OCI-LY7 (cell line): Measurements from ENCODE around the gene GRB10. TPM values are rescaled to one million over a fixed set of nuclear protein-coding genes. Genes with fewer than 3 reads are reported as not detected.

Experiments
- BruUV-seq: library from RNA; stranded (reverse); fragments of 400-500 nt; replicated peaks from 2 replicates; lab custom pipeline; 2021; lab: Mats Ljungman, UMichigan
- CTCF ChIA-PET: fragments of 300-600 bp; sonication (Branson Sonifier 250); formaldehyde crosslinking; loops from one replicate; lab custom pipeline; 2022; ENCODE audit warnings: antibody characterized with exemption; ENCODE audit not compliant: unreplicated experiment; lab: Charles Lee
- POLR2A ChIA-PET: fragments of 300-600 bp; sonication (Branson Sonifier 250); formaldehyde crosslinking; loops from one replicate; lab custom pipeline; 2022; ENCODE audit warnings: antibody characterized with exemption; lab: Charles Lee
- DNase-seq: peaks from one replicate; pipeline ENCODE4 v3.0.0-alpha.2; 2015; ENCODE audit warnings: low spot score
- H2AFZ ChIP-seq: fragments of 200-600 bp; sonication (generic), shearing (Covaris generic); 2 replicates; pipeline ENCODE4 v1.6.1; 2014; ENCODE audit warnings: mild to moderate bottlenecking, antibody characterized with exemption, low read length, moderate library complexity
- H3K27ac ChIP-seq: fragments of 200-600 bp; sonication (generic); 2 replicates; pipeline ENCODE4 v1.5.1; 2014; ENCODE audit warnings: mixed run types, low read depth, mild to moderate bottlenecking, moderate library complexity, low read length, inconsistent platforms; ENCODE audit not compliant: poor library complexity, severe bottlenecking
- H3K36me3 ChIP-seq: fragments of 200-600 bp; sonication (generic); 2 replicates; pipeline ENCODE4 v1.6.1; 2014; ENCODE audit warnings: mild to moderate bottlenecking, antibody characterized with exemption, low read length, moderate library complexity, mixed read lengths; ENCODE audit not compliant: insufficient read depth
- H3K4me1 ChIP-seq: fragments of 200-600 bp; sonication (generic); 2 replicates; pipeline ENCODE4 v1.5.1; 2014; ENCODE audit warnings: mild to moderate bottlenecking, low read length; ENCODE audit not compliant: insufficient read depth, poor library complexity, severe bottlenecking
- H3K4me2 ChIP-seq: fragments of 200-600 bp; sonication (generic); 2 replicates; pipeline ENCODE4 v1.6.1; 2014; ENCODE audit warnings: mild to moderate bottlenecking, low read length
- H3K4me3 ChIP-seq: fragments of 200-600 bp; sonication (generic); 2 replicates; pipeline ENCODE4 v1.5.1; 2014; ENCODE audit warnings: mild to moderate bottlenecking, low read depth, low read length; ENCODE audit not compliant: poor library complexity, severe bottlenecking
- H3K79me2 ChIP-seq: fragments of 200-600 bp; sonication (generic); 2 replicates; pipeline ENCODE4 v1.6.1; 2016; ENCODE audit warnings: low read depth, mild to moderate bottlenecking, low read length, moderate library complexity, mixed read lengths; ENCODE audit not compliant: insufficient read depth
- H3K9me2 ChIP-seq: fragments of 200-600 bp; sonication (generic); 2 replicates; pipeline ENCODE4 v1.6.1; 2016; ENCODE audit warnings: mild to moderate bottlenecking, low read length, mixed read lengths; ENCODE audit not compliant: insufficient read depth
- H3K9me3 ChIP-seq: fragments of 200-600 bp; sonication (generic); 2 replicates; pipeline ENCODE4 v1.6.1; 2014; ENCODE audit warnings: mild to moderate bottlenecking, mixed run types, low read length, mixed read lengths
- H4K20me1 ChIP-seq: fragments of 200-600 bp; sonication (generic); 2 replicates; pipeline ENCODE4 v1.6.1; 2014; ENCODE audit warnings: mild to moderate bottlenecking, antibody characterized with exemption, low read length, moderate library complexity, mixed read lengths; ENCODE audit not compliant: insufficient read depth
- EZH2phosphoT487 ChIP-seq: fragments of 200-600 bp; sonication (generic); IDR thresholded peaks from 2 replicates; pipeline ENCODE4 v1.6.1; 2018; ENCODE audit warnings: low read depth, borderline replicate concordance, mild to moderate bottlenecking, mixed run types, antibody characterized with exemption, low read length, moderate library complexity, mixed read lengths
- intact Hi-C: fragments of 100-400 bp; cut with micrococcal nuclease; formaldehyde crosslinking; loops from one replicate; pipeline ENCODE4 v1.10.0; 2022; ENCODE audit not compliant: unreplicated experiment
- total RNA-seq, 2 experiments: library from RNA; depleted of rRNA in 1 of 2; stranded (reverse); fragments of >200 nt in 1 of 2; shearing (Covaris generic) in 1 of 2; gene quantifications; 2 replicates each; pipeline ENCODE4 v1.2.3, GENCODE V29; 2014 to 2022
- TF ChIP-seq, protein P1 (sequence below): fragments of 200-600 bp; sonication (generic); conservative IDR thresholded peaks from 2 replicates; pipeline ENCODE4 v1.5.1; 2014; ENCODE audit warnings: mild to moderate bottlenecking, antibody characterized with exemption, low read length, moderate library complexity, mixed read lengths

The GRB10 gene
- total RNA-seq, 2 experiments from 2014 or later, result not detected

DNA sequence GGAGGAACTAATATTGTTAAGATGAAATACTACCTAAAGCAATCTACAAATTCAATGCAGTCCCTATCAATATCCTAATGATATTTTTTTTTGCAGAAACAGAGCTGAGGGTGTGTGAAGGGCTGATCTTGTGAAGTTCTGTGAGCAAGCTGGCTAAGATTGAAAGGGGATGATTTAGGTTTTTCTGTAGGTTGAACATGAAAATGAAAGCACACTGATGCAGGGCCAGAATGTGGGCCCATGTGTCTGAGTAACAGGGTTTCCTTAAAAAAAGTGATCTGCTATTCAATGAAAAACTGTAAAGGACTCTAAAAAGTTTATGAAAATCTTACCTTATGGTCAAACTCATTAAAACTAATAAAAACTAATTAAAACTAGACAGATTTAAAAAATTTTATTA, 47.4 kb downstream of the GRB10 start:
- Histone ChIP-seq H3K9me3 (no peaks in the 10 kb centered on the region), H3K9me2 (no peaks in the 10 kb centered on the region), H3K79me2 (no peaks in the 10 kb centered on the region), H3K4me1 (no peaks in the 10 kb centered on the region), H4K20me1 (no peaks in the 10 kb centered on the region), H2AFZ (no peak overlapping the region), H3K4me2 (no peak overlapping the region), H3K36me3 (no peaks in the 10 kb centered on the region), H3K27ac (no peak overlapping the region), H3K4me3 (no peak overlapping the region)
- ChIA-PET POLR2A (no interaction called here), CTCF (no interaction called here)
- DNase-seq, result no peak
- TF ChIP-seq, protein P1, sequence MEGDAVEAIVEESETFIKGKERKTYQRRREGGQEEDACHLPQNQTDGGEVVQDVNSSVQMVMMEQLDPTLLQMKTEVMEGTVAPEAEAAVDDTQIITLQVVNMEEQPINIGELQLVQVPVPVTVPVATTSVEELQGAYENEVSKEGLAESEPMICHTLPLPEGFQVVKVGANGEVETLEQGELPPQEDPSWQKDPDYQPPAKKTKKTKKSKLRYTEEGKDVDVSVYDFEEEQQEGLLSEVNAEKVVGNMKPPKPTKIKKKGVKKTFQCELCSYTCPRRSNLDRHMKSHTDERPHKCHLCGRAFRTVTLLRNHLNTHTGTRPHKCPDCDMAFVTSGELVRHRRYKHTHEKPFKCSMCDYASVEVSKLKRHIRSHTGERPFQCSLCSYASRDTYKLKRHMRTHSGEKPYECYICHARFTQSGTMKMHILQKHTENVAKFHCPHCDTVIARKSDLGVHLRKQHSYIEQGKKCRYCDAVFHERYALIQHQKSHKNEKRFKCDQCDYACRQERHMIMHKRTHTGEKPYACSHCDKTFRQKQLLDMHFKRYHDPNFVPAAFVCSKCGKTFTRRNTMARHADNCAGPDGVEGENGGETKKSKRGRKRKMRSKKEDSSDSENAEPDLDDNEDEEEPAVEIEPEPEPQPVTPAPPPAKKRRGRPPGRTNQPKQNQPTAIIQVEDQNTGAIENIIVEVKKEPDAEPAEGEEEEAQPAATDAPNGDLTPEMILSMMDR, result no peak
- no peak for TF ChIP-seq EZH2phosphoT487
- no TSS peak for BruUV-seq
- intact Hi-C loops, result no loop called here

DNA sequence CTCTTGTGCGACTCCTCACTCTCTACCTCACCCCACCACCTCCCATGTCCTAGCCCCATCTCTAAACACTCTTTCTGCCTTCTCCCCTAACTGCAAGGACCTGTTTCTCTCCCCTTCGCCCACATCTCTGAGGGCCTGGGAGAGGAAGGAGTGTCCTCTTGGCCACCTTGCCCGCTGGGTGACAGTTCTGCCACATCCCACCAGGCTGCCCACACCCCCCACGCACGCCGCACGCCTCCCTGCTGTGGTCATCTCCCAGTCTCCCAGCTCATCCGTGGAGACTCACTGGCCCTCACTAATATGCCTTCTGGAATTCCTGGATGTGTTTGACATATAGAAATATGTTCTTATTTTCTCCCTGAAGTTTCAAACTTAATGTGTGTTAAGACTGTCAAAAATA, 48.5 kb downstream of the GRB10 start:
- H3K4me2 ChIP-seq, result no peak overlapping the region
- POLR2A ChIA-PET, result no interaction called here
- CTCF ChIA-PET, result no interaction called here

DNA sequence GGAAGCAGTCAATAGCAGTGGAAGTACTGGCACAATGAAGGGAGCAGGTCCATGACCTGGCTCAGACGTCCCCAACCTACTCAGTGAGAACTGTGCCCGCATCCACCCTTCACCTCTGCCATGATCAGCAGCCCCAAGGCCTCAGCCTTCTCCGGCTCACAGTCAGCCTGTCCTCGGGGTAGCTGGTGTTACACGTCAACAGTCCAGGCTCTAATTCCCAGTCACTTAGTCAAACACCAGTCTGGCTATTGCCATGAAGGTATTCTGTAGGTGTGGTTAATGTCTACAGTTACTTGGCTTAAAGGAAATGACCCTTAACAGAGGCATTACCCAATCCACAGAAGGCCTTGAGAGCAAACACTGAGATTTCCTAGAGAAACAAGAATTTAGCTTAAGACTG, 49.1 kb downstream of the GRB10 start:
- no peak overlapping the region for H3K4me2 ChIP-seq
- no peak for DNase-seq
- intact Hi-C loops, result no loop called here
- no peaks in the 10 kb centered on the region for H3K9me3 ChIP-seq
- no peak overlapping the region for H2AFZ ChIP-seq
- H3K36me3 ChIP-seq, result no peaks in the 10 kb centered on the region
- ChIA-PET POLR2A (no interaction called here), CTCF (no interaction called here)
- H3K4me1 ChIP-seq, result no peaks in the 10 kb centered on the region
- no peaks in the 10 kb centered on the region for H4K20me1 ChIP-seq
- no peaks in the 10 kb centered on the region for H3K79me2 ChIP-seq
- no peak overlapping the region for H3K27ac ChIP-seq
- no peaks in the 10 kb centered on the region for H3K9me2 ChIP-seq
- no TSS peak for BruUV-seq
- TF ChIP-seq, protein P1, result no peak
- no peak for TF ChIP-seq EZH2phosphoT487
- H3K4me3 ChIP-seq, result no peak overlapping the region

More for the DNA sequence above, 48.5 kb downstream of the GRB10 start:
- Histone ChIP-seq H3K9me3 (no peaks in the 10 kb centered on the region), H2AFZ (no peak overlapping the region), H3K27ac (no peak overlapping the region), H3K79me2 (no peaks in the 10 kb centered on the region), H3K36me3 (no peaks in the 10 kb centered on the region), H4K20me1 (no peaks in the 10 kb centered on the region), H3K4me3 (no peak overlapping the region), H3K4me1 (no peaks in the 10 kb centered on the region), H3K9me2 (no peaks in the 10 kb centered on the region)
- intact Hi-C loops, result no loop called here
- BruUV-seq, result no TSS peak
- DNase-seq, result no peak
- TF ChIP-seq EZH2phosphoT487, result no peak
- TF ChIP-seq, protein P1, result no peak
